C1 segment of cervical spinal cord (tissue), 14 donors: ENCODE results near the gene DIAPH3.

Experiments used
- DNase-seq, 14 donors: peaks; one replicate each; lab custom pipeline; 2025; lab: John Stamatoyannopoulos, UW

DIAPH3 gene

DNA sequence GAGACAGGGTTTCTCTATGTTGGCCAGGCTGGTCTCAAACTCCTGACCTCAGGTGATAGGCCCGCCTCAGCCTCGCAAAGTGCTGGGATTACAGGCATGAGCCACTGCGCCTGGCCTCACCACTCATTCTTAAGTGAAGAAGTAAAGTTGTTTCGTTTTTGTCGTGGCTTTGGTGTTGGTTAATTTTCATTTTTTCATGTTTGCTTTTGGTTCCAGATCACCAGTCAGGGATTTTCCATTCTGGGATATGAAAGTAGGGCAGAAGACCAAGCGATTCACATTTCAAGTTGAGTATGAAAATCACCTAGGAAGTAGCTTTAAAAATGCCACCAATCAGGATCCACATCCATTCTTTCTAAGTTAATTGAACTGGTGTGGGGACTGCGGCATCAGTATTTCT lies 289.9 kb downstream of the DIAPH3 start:
- DNase-seq = no peak

DNA sequence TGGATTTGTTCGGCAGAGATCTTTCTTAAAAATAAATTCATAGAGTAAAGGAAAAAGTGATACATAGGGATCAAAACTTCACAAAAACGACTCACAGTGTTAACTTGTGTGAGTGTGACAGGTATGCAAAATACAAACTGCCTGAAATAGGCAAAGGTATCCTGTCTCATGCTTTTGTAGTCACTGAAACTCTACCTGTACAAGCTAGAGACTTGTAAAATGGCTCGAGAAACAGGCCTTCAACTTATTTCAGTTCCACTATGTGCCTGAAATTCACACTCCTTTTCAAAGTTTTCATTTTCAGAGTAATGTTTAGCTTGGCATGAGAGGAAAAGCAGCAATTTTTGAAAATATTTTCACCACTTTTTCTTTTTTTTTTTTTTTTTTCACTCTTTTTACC lies 290.4 kb downstream of the DIAPH3 start:
- no peak for DNase-seq

DNA sequence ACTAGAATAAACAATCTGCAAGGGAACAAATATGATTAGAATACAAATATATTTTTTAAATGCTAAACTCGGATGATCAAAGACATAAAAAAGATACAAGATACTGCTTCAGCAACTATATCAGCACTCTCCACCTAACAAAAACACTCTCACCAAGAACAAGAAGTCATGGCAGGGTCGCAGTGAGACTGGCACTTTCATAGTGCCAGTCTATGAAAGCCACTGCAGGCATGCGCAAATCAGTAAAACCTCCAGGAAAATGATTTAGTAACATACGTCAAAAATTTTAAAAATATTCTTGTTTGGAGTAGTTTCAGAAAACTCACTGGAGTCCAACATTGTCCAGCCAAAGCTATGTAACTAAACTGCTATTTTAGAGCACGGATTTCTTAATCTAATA lies 295.9 kb downstream of the DIAPH3 start:
- DNase-seq = no peak

DNA sequence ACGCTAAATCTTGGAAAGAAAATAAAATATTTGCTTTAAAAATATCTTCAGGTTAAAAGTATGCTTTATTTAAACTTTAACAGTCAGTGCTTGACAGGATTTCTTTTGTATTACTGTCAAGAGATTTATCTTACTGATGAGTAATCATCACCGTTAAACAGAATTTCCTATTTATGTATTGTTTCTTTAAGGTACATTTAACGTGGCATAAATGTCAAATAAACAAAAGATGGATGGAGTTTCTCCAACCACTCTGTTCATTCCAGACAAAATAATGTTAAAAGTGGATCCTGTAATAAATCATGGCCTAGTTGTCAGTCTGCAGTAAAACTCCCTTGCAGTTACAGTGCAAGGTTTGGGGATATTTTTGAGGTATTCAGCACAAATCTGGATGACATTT lies 298.3 kb downstream of the DIAPH3 start:
- DNase-seq = no peak

DNA sequence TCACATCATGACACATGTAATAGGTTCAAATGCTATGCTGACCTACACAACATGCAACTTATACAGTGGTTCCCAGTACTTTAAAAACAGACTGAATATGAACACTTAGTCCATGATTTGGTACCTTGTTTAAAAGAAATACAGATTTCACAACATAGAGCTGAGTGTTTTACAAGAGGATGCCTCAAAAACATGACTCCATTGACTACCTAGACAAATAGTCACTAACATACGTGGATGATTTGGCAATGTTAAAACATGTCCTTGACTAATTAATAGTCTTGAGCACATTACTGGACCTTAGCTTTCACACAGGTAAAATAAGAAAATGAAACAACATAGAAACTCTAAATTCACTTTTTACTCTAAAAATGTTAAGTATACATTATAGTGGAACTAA lies 300.1 kb downstream of the DIAPH3 start:
- DNase-seq = no peak

DNA sequence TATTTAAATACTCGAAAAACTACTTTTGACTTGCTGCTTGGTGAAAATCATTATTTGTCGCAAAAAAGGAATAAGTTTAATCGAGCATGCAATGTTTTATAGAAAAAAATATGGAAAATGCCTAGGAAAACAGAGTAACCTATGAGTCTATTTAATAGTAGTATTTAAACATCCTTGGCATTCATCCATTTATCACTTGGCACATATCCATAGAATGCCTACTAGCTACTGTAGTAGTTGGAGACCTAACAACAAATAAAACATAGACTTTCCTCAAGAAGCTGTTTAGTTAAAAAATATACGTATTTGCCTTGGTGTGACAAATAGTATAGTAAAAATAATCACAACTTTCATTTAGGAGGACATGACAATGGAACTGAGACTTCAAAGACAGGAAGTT lies 302.1 kb downstream of the DIAPH3 start:
- no peak for DNase-seq

DNA sequence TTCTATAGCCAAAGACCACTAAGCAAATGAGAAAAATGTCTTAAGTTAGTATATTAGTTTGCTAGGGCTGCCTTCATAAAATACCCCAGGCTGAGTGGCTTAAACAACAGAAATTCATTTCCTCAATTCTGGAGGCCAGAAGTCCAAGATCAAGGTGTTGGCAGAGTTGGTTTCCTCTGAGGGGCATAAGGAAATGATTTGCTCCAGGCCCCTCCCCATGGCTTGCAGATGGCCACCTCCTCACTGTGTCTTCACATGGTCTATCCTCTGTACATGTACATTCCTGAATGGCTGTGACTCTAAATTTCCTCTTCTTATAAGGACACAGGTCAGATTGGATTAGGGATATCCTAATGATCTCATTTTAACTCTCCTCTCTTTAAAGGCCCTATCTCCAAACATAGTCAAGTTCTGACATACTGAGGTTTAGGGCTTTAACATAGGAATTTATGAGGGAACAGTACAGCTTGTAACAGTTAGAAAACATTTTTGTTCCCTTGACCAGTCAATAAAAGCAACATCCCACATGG lies 307.4 kb downstream of the DIAPH3 start:
- no peak for DNase-seq

DNA sequence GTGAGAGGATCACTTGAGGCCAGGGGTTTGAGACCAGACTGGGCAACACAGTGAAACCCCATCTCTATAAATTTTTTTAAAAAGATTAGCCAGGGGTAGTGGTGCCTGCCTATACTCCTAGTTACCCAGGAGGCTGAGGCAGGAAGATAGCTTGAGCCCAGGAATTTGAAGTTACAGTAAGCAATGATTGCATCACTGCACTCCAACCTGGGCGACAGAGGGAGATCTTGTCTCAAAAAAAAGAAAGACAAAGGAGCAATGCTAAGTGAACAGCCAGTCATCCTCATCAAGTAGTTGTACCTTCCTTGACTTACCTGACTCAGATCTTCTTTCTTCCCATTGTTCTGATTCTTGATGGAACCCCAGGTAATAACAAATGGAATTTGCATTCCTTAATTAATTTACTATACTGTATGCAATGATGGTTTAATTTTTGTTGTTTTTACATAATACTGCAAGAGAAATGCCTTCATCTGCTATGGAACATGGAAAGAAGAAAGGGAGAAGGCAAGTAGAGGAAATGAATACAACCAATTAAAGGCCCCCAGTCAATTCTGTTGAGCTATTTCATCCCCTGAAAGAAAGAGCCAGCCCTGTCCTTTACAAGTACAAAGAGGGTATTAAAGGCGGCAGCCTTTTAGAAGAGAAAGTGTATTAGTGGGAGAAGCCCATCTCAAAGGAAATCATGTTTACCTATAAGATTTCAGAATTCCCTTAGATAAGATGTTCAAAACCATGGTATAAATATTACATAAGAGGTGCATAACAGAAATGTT lies 316.7 kb downstream of the DIAPH3 start:
- no peak for DNase-seq

DNA sequence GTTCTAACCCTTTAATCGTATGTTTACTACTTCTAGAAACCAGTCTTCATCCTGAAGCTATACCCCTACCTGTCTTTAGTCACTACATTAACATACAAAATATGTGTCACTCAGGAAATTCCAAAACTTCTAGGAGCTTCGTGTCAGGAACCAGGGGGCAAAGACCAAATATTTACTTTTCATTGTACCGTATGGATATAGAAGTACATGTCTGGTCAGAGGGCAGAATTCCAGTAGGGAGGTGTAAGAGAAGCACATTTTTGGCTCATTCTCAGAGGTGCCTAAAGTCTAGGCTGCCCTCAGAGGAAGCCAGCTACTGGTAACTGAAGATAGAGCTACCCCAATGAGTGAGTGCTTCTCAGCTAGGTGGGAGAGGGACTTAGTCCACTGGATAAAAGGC lies 320.7 kb downstream of the DIAPH3 start:
- no peak for DNase-seq

DNA sequence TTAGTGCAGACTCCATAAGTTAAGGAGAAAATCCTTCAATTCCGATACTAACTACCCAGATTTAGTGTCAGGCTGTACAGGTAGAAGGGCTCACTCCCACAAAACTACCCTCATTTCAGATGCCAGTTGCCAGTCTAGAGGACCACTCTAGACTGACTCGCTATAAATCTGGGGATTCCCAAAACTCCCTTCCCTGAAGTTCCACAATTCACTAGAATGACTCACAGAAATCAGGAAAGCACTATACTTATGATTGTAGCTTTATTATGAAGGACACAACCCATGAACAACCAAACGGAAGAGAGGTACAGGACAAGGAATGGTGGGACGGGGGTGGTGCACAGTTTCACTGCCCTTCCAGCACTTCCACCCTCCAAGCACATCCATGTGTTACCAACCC lies 321.2 kb downstream of the DIAPH3 start:
- no peak for DNase-seq

DNA sequence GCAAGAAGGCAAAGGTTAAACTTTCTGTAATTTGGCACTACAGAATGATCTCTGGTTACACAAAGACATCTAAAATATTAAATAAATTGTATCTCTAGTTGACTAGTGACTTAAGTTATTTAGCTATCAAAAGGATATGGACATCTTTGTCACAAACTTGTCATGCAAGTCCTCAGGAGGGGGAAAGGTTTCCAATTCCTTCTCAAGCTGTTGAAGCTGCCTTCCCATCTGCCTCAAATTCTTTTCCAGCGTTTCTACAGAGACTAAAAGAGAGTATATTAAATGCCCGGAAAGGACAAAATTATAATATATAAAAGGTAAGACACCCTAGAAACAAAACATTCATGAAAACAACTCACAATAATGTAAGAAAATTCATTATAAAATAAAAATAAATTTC lies 324.5 kb downstream of the DIAPH3 start:
- DNase-seq = no peak

DNA sequence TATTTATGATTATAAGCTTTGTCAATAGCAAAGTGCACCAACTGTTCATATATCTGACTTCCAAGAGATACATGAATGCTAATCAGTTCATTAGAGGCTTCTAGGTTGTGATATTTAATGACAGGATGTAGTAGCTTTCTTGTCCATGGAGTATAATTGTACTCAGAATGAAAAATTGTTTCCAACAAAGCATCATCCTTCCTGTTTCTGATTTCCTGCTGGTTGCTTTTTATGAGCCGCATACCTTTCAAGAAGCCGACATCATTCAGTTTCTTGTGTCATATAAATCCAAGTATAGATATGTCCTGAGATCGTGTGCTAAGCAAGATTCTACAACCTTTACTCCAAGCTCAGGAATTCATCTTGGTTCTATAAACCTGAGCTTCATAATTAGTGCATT lies 326.6 kb downstream of the DIAPH3 start:
- DNase-seq = no peak

DNA sequence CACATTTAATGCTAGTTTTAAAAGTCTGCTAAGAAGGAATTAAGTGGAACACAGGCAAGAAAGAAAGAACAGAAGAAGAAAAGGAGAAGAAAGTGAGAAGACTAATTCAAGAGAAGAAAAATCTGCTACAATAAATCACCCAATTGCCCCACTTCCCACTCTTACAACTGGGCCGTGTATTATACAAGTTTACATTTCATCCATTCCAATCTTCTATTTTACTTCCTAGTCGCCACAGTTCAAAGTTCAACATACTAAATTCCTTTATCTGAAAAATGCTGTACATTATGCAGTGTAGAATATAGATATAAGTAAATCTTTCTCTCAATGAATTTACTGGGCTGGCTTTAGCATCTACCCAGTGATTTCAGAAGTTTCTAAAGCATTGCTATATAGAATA lies 328.2 kb downstream of the DIAPH3 start:
- no peak for DNase-seq

DNA sequence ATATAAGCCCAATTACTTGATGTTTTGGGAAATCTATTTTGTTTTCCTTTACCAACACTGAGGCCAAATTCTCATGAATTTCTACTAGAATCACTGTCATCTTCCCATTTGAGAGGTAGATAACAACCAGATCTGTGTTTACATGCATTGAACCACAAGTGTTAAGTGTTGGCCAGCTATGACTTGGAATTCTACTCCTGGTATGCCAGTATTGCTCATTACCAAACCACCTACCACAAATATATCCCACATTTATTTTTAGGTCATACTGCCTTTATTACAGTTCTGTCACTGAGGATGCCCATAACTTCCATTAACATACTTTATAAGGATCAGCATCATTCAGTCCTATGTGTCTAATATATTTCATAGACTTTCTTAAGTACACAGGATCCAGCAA lies 328.9 kb downstream of the DIAPH3 start:
- no peak for DNase-seq

DNA sequence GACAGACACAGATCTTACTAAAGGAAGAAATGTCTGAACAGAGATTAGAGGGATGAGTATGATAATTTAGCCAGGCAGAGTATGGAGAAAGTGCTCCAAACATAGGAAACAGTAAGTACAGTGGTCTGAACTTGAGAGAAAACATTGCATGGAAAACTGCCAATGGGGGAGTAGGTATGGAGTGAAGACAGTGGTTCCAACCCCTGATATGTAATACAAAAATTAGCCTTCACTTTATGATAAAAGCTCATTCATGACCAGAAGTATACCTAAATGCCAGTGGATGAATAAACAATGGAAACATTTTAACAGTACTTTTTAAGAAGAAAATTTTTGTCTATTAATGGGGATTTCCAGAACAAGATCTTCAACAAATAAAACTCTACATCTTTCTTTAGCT lies 334.0 kb downstream of the DIAPH3 start:
- no peak for DNase-seq

DNA sequence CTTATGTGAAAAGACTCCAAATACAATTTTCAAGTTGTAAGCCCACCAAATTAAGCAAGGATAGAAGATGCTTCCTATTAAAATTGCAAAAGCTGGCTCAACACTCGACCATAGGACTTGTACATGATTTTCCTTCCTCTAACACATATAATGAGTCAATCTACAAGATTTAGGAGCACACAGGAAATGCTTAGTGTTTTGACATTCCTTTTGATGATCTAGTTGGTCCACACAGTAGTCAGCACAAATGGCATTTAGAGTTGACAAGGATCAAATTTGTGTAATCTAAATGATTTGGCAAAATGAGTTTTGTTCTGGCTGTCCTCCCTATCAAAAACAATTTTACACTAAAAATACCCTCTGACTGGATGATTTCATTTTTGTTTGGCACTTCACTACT lies 340.2 kb downstream of the DIAPH3 start:
- DNase-seq = no peak

DNA sequence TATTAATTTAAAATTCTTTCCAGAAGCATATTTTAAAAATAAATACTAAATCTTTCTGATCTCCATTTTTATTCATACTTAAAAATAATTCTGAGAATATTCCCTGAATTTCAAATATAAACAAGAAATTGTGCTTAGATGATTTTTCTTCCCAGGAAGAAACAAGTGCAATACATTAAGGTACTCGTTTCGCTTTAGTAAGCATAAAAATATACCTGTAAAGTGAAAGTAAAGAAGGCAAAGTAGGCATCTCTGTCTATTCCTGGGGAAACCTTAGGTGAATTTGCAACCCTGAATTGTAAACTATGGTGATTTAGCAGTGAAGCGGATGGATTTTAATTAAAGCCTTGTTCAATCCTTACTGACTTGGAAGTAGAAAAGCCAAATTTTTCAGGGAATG lies 354.2 kb downstream of the DIAPH3 start:
- DNase-seq = no peak

DNA sequence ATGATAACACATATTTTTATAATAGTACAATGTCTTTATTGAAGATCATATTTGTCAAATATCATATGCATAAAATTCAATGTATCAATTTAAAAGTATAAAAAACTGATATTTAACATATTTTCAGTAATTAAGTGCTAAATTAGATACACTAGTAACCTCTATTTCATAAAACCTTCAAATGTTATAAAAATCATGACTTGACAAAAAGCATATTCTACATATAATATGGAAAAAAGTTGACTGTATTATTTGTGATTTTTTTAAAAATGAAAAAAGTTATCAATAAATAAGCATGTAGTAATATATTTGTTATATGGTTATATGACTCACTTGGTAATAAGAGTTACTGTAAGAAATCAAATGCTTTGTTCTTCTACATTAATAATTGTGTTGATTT lies 356.9 kb downstream of the DIAPH3 start:
- no peak for DNase-seq

DNA sequence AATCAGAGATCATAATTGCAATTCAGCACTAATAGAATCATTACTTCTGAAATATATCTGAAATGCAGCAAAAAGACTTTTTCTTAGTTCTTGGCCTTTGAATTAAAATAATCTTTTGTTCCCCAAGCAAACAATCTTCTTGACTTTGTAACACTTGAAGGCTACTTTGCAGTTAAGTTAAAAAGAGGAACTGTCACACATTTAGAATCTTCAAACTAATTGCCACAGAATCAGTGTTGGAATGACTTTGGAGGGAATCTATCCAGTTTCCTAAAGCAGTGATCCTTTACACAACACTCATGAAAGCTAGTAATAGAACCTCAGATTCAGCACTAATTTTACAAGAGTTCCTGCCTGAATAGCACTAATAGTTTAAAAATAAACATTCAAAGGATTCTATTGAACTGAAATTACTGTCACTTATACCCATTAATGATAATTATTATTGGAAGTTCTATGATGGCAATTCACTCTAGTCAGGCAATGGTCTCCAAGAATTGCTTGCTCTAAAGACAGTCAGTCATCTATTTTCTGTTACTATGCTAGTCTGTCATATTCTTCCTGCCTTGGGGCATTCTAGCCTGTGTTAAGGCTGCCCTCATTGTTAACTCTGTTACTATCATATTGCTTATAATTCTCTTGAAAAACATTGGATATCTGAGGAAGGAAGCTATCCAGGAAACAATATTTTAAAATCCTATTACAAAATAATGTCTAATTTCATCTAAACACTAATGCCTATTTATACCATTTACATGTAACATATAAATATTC lies 362.4 kb downstream of the DIAPH3 start:
- DNase-seq = no peak

DNA sequence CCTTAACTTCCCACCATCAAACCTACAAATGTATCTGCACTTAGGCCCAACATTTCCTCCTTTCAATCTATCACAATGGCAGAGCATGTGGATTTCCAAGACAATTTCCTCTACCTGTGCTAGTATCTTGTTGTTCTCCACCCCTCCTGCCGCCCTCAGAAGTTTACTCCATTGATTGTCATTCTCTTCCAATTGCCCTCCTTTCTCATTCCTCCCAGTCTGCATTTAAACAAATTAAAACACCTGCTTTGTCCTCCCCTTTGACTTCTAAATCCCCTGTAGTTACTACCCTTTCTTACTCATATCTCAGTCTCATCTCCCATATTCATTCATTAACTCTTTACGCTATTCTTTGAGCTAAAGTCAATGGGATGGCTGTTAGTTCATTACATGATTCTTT lies 370.6 kb downstream of the DIAPH3 start:
- no peak for DNase-seq

DNA sequence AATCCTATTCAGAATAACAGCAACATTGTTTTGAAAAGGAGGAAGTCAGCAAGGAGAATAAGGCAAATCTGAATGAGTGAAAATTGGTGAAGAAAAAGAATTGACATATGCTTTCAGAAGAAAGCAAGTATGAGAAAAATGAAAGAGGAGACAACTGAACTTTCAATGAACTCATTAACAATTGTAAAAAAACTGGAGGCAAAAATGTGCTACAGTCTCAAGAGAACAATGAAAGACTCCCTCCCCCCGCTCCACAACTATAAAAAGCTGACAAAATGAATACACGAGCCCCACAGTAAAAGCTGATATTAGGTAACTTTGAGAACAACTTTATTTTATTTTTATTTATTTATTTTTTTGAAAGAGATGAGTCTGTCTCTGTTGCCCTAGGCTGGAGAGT lies 373.1 kb downstream of the DIAPH3 start:
- no peak for DNase-seq

DNA sequence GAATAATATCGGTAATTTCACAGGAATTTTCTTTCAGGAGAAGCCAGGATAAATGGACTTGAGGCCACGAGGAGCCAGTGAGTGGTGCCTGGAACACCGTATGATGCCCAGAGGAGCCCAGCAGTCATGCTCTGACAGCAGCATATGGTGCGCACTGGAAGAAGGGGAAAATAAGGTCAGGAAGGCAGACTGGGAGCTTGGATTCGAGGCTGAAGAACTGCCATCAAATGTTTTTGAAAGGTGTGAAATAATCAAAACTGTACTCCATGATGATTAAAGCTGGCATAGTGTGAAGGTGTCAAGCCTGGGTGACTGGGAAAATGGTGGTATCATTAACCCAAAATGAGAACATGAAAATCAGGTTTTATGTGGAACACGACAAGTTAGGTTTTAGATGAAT lies 374.2 kb downstream of the DIAPH3 start:
- DNase-seq = no peak

DNA sequence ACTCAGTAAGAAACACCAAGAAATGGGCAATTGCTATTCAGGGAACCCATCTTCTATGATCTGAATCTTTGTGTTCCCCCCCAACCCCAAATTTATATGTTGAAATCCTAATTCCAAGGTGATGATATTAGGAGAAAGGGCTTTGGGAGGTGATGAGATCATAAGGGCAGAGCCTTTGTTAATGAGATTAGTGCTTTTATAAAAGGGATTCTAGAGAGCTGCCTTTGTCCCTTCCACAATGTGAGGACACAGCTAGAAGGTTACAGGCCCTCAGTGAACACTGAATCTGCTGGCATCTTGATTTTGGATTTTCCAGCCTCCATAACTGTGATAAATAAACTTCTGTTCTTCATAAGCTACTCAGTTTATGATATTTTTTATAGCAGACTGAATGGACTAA lies 376.0 kb downstream of the DIAPH3 start:
- DNase-seq = no peak
